ENCODE measurements around the gene PWP2. TPM values are rescaled to one million over a fixed set of nuclear protein-coding genes. Genes with fewer than 3 reads are reported as not detected.
"Not testable (repeated sequence)": the region's sequence is repeated elsewhere in the genome, so short reads cannot be mapped to it uniquely, and the experiment has no call there.

PWP2 gene
- polyA plus RNA-seq, result 10 to 100 TPM in 3 of 4 donors, 1 to 10 TPM in 1; 6.7 to 44.0 (median 17.7) TPM
- long read RNA-seq, donor 1, partial matches to known transcripts, result 8 of 9 reads
- long read RNA-seq, donor 1, other reads (novel, unspliced or antisense), result 0 of 9 reads
- long read RNA-seq, donor 2, result 0 reads
- long read RNA-seq, donor 3, result 0 reads
- long read RNA-seq, donor 4, result 0 reads
- long read RNA-seq, donor 5, result 0 reads
- long read RNA-seq, donor 6, result 0 reads
- long read RNA-seq, donor 7, result 0 reads
- long read RNA-seq, donor 8, result 0 reads
- long read RNA-seq, donor 9, result 0 reads
- long read RNA-seq, donor 10, result 0 reads

- H3K36me3 ChIP-seq (ENCODE audit: control insufficient read depth in 3 of 3, insufficient read depth in 2 of 3, low read depth in 1 of 3, low read length in 3 of 3); H3K27me3 ChIP-seq (ENCODE audit: control insufficient read depth in 3 of 3, insufficient read depth in 3 of 3, low read length in 3 of 3); H3K9me3 ChIP-seq (ENCODE audit: control insufficient read depth in 2 of 2, insufficient read depth in 1 of 2, low read depth in 1 of 2, low read length in 1 of 2); H3K27ac ChIP-seq (ENCODE audit: low read depth in 1 of 3, low read length in 2 of 3); H3K4me1 ChIP-seq (ENCODE audit: control insufficient read depth in 3 of 3, insufficient read depth in 2 of 3, low read depth in 1 of 3, low read length in 2 of 3); FAIRE-seq; DNase-seq: not testable (repeated sequence)
- peak within 1 kb of the TSS in 1 of 3 donors; percentile 23 for H3K4me3 ChIP-seq (ENCODE audit: low read depth in 1 of 3, low read length in 3 of 3)
- 0% methylated on average over 4 to 47 of the region's 66 CpGs for WGBS, 3 donors
Observed at GRCh38 chr21:44107026-44107501, at the start of gene PWP2. PWP2 (plus strand) TSS chr21:44107399; CDS start chr21:44107417, 18 bp downstream.

DNA sequence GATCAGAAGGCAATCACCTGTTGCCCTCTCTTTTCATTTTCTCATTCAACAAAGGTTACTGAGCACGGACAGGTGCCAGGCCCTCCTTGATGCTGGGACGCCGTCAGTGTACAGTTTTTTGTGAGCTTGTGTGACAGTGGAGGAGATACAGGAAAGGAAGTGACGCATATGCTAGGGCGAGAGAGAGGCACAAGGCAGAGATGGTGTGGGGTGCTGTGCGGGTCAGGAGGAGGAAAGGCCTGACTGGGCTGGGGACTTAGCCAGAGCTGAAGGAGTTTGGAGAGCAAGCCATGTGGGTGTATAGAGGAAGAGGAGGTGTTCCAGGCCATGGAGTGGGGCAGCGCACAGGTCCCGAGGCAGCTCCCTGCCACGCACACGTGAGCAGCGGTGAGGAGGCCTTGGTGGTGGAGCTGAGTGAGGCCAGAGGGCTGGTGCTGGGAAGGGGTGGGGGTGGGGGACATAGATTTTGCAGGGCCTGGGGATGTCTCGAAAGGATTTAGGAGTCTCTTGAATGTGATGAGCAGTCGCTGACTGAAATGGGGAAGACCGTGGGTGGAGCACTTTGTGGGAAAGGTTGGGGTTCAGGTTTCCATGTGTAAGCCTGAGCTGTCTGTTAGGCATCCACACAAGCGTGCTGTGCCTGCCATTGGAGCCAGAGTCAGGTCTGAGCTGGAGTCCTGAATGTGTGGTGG, 49.1 kb upstream of the PWP2 start:
- DNase-seq, result no peak
- H3K4me3 ChIP-seq (ENCODE audit: low read depth in 1 of 3, low read length in 3 of 3), result no peak overlapping the region
- peaks cover 7 to 69% (median 14%) of the 10 kb centered on the region in 3 donors for H3K36me3 ChIP-seq (ENCODE audit: control insufficient read depth in 3 of 3, insufficient read depth in 2 of 3, low read depth in 1 of 3, low read length in 3 of 3)
- H3K27ac ChIP-seq (ENCODE audit: low read depth in 1 of 3, low read length in 2 of 3), result peak overlapping the region in 1 of 3 donors; percentile 32
- 88 to 96% (median 93%) methylated on average over 15 of the region's 15 CpGs for WGBS, 3 donors
- FAIRE-seq, result no peak
- H3K27me3 ChIP-seq (ENCODE audit: control insufficient read depth in 3 of 3, insufficient read depth in 3 of 3, low read length in 3 of 3), result no peaks in the 10 kb centered on the region
- no peaks in the 10 kb centered on the region for H3K9me3 ChIP-seq (ENCODE audit: control insufficient read depth in 2 of 2, insufficient read depth in 1 of 2, low read depth in 1 of 2, low read length in 1 of 2)
- no peaks in the 10 kb centered on the region for H3K4me1 ChIP-seq (ENCODE audit: control insufficient read depth in 3 of 3, insufficient read depth in 2 of 3, low read depth in 1 of 3, low read length in 2 of 3)

- Histone ChIP-seq H3K4me3 (ENCODE audit: low read depth in 1 of 3, low read length in 3 of 3) (no peak overlapping the region), H3K9me3 (ENCODE audit: control insufficient read depth in 2 of 2, insufficient read depth in 1 of 2, low read depth in 1 of 2, low read length in 1 of 2) (no peaks in the 10 kb centered on the region), H3K27ac (ENCODE audit: low read depth in 1 of 3, low read length in 2 of 3) (no peak overlapping the region), H3K36me3 (ENCODE audit: control insufficient read depth in 3 of 3, insufficient read depth in 2 of 3, low read depth in 1 of 3, low read length in 3 of 3) (peaks cover 7 to 72% (median 17%) of the 10 kb centered on the region in 3 donors), H3K4me1 (ENCODE audit: control insufficient read depth in 3 of 3, insufficient read depth in 2 of 3, low read depth in 1 of 3, low read length in 2 of 3) (no peaks in the 10 kb centered on the region), H3K27me3 (ENCODE audit: control insufficient read depth in 3 of 3, insufficient read depth in 3 of 3, low read length in 3 of 3) (no peaks in the 10 kb centered on the region)
- FAIRE-seq, result no peak
- 93 to 96% (median 93%) methylated on average over 12 of the region's 12 CpGs for WGBS, 3 donors
- DNase-seq, result no peak
Observed at GRCh38 chr21:44058652-44058964, 48.6 kb upstream of the PWP2 start.

GRCh38 chr21:44058981-44059380, 48.2 kb upstream of the PWP2 start:
- no peaks in the 10 kb centered on the region for H3K27me3 ChIP-seq (ENCODE audit: control insufficient read depth in 3 of 3, insufficient read depth in 3 of 3, low read length in 3 of 3)
- 90 to 93% (median 92%) methylated on average over 17 of the region's 17 CpGs for WGBS, 3 donors
- no peak overlapping the region for H3K27ac ChIP-seq (ENCODE audit: low read depth in 1 of 3, low read length in 2 of 3)
- DNase-seq, result no peak
- H3K36me3 ChIP-seq (ENCODE audit: control insufficient read depth in 3 of 3, insufficient read depth in 2 of 3, low read depth in 1 of 3, low read length in 3 of 3), result peaks cover 7 to 74% (median 17%) of the 10 kb centered on the region in 3 donors
- H3K4me1 ChIP-seq (ENCODE audit: control insufficient read depth in 3 of 3, insufficient read depth in 2 of 3, low read depth in 1 of 3, low read length in 2 of 3), result no peaks in the 10 kb centered on the region
- FAIRE-seq, result no peak
- H3K4me3 ChIP-seq (ENCODE audit: low read depth in 1 of 3, low read length in 3 of 3), result no peak overlapping the region
- H3K9me3 ChIP-seq (ENCODE audit: control insufficient read depth in 2 of 2, insufficient read depth in 1 of 2, low read depth in 1 of 2, low read length in 1 of 2), result no peaks in the 10 kb centered on the region

DNA sequence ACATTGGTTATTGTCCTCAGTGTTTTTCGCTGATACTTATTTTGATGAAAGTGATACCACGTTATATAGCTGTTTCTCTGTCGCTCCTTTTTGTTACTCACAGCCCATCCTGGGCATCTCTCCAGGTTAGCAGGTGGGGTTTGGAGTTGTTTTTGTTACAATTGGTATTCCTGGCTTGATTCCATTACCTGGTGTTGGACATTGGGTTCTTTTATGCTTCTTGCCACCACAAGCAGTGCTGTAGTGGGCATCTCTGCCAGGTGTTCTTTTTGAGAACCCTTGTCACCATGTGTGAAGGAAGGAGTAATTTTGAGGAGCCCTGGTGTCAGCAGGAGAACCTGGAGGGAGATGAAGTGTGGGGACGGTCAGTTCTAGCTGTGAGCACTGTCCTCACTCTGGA, 47.5 kb upstream of the PWP2 start:
- WGBS, 3 donors, result 87 to 96% (median 91%) methylated on average over 4 of the region's 4 CpGs
- Histone ChIP-seq H3K9me3 (ENCODE audit: control insufficient read depth in 2 of 2, insufficient read depth in 1 of 2, low read depth in 1 of 2, low read length in 1 of 2) (no peaks in the 10 kb centered on the region), H3K4me3 (ENCODE audit: low read depth in 1 of 3, low read length in 3 of 3) (no peak overlapping the region), H3K27me3 (ENCODE audit: control insufficient read depth in 3 of 3, insufficient read depth in 3 of 3, low read length in 3 of 3) (no peaks in the 10 kb centered on the region), H3K27ac (ENCODE audit: low read depth in 1 of 3, low read length in 2 of 3) (no peak overlapping the region), H3K36me3 (ENCODE audit: control insufficient read depth in 3 of 3, insufficient read depth in 2 of 3, low read depth in 1 of 3, low read length in 3 of 3) (peaks cover 9 to 73% (median 18%) of the 10 kb centered on the region in 3 donors), H3K4me1 (ENCODE audit: control insufficient read depth in 3 of 3, insufficient read depth in 2 of 3, low read depth in 1 of 3, low read length in 2 of 3) (no peaks in the 10 kb centered on the region)
- no peak for FAIRE-seq
- no peak for DNase-seq

DNA sequence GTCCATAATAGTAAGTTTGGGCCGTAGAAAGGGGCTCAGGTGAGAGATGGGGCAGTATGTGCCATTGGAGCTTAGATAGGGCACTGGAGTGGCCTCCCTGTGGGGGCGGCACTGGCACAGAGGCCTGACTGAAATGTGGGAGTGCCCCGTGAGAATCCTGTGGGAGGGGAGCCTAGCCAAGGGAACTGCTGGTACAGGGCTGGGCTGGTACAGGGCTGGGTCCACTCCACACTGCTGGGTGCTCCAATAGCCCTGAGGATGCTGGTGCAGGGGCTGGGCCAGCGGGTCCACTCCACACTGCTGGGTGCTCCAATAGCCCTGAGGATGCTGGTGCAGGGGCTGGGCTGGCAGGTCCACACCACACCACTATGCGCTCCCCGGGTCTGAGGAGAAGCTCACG, 44.8 kb upstream of the PWP2 start:
- Histone ChIP-seq H3K27ac (ENCODE audit: low read depth in 1 of 3, low read length in 2 of 3) (no peak overlapping the region), H3K27me3 (ENCODE audit: control insufficient read depth in 3 of 3, insufficient read depth in 3 of 3, low read length in 3 of 3) (no peaks in the 10 kb centered on the region), H3K36me3 (ENCODE audit: control insufficient read depth in 3 of 3, insufficient read depth in 2 of 3, low read depth in 1 of 3, low read length in 3 of 3) (peaks cover 9 to 71% (median 14%) of the 10 kb centered on the region in 3 donors), H3K4me3 (ENCODE audit: low read depth in 1 of 3, low read length in 3 of 3) (no peak overlapping the region), H3K4me1 (ENCODE audit: control insufficient read depth in 3 of 3, insufficient read depth in 2 of 3, low read depth in 1 of 3, low read length in 2 of 3) (no peaks in the 10 kb centered on the region), H3K9me3 (ENCODE audit: control insufficient read depth in 2 of 2, insufficient read depth in 1 of 2, low read depth in 1 of 2, low read length in 1 of 2) (no peaks in the 10 kb centered on the region)
- FAIRE-seq, result no peak
- 92 to 99% (median 94%) methylated on average over 6 to 7 of the region's 7 CpGs for WGBS, 3 donors
- no peak for DNase-seq

DNA sequence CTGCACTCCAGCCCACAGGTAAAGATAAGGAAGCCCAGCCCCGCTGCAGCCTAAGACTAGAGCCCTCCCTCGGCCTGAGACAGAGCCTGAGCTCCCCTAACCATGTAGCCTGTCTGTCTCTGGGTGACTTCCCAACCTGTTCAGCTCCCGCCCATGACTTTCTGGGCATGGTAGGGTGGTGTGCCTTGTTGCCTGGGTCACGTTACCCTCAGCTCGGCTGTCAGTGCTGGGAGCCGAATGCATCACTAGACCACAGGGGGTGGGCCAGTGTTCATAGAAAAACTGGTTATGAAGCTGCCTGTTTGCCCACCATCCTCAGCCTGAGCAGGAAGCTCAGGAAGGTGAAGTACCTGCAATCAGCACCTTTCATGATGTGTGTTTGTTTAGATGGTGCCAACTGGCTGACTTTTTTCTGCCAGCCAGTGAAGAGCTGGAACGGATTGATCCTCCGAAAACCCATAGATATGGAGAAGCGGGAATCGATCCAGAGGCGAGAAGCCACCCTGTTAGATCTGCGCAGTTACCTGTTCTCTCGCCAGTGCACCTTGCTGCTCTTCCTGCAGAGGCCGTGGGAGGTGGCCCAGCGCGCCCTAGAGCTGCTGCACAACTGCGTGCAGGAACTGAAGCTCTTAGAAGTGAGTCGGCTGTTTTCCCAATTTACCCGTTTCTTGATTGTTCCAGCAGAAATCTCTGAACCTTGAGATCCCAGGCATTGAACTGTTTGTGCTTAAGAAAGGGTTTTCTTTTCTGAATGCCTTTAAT, 43.9 kb upstream of the PWP2 start:
- no peaks in the 10 kb centered on the region for H3K27me3 ChIP-seq (ENCODE audit: control insufficient read depth in 3 of 3, insufficient read depth in 3 of 3, low read length in 3 of 3)
- H3K27ac ChIP-seq (ENCODE audit: low read depth in 1 of 3, low read length in 2 of 3), result no peak overlapping the region
- no peaks in the 10 kb centered on the region for H3K9me3 ChIP-seq (ENCODE audit: control insufficient read depth in 2 of 2, insufficient read depth in 1 of 2, low read depth in 1 of 2, low read length in 1 of 2)
- H3K4me1 ChIP-seq (ENCODE audit: control insufficient read depth in 3 of 3, insufficient read depth in 2 of 3, low read depth in 1 of 3, low read length in 2 of 3), result no peaks in the 10 kb centered on the region
- FAIRE-seq, result no peak
- H3K4me3 ChIP-seq (ENCODE audit: low read depth in 1 of 3, low read length in 3 of 3), result no peak overlapping the region
- WGBS, 3 donors, result 91 to 97% (median 96%) methylated on average over 19 of the region's 19 CpGs
- H3K36me3 ChIP-seq (ENCODE audit: control insufficient read depth in 3 of 3, insufficient read depth in 2 of 3, low read depth in 1 of 3, low read length in 3 of 3), result peaks cover 9 to 68% (median 12%) of the 10 kb centered on the region in 3 donors
- DNase-seq, result no peak

GRCh38 chr21:44064852-44065403, 42.3 kb upstream of the PWP2 start:
- Histone ChIP-seq H3K36me3 (ENCODE audit: control insufficient read depth in 3 of 3, insufficient read depth in 2 of 3, low read depth in 1 of 3, low read length in 3 of 3) (peaks cover 3 to 70% (median 13%) of the 10 kb centered on the region in 3 donors), H3K4me1 (ENCODE audit: control insufficient read depth in 3 of 3, insufficient read depth in 2 of 3, low read depth in 1 of 3, low read length in 2 of 3) (no peaks in the 10 kb centered on the region), H3K27me3 (ENCODE audit: control insufficient read depth in 3 of 3, insufficient read depth in 3 of 3, low read length in 3 of 3) (no peaks in the 10 kb centered on the region), H3K9me3 (ENCODE audit: control insufficient read depth in 2 of 2, insufficient read depth in 1 of 2, low read depth in 1 of 2, low read length in 1 of 2) (no peaks in the 10 kb centered on the region), H3K4me3 (ENCODE audit: low read depth in 1 of 3, low read length in 3 of 3) (no peak overlapping the region), H3K27ac (ENCODE audit: low read depth in 1 of 3, low read length in 2 of 3) (peak overlapping the region in 2 of 3 donors; percentile 2 to 73)
- DNase-seq, result no peak
- no peak for FAIRE-seq
- 69 to 80% (median 79%) methylated on average over 13 of the region's 13 CpGs for WGBS, 3 donors
